Hepatic stellate cell (primary cell): ENCODE measurements around the gene CMPK1.
A peak's percentile ranks its signal among the peaks of the same experiment; 100 is the strongest.
"Not testable (repeated sequence)": the region's sequence is repeated elsewhere in the genome, so short reads cannot be mapped to it uniquely, and the experiment has no call there.

Source experiments
- DNase-seq: peaks from one replicate; pipeline ENCODE4 v3.0.0; 2011; ENCODE audit warnings: low spot score

CMPK1 gene

DNA sequence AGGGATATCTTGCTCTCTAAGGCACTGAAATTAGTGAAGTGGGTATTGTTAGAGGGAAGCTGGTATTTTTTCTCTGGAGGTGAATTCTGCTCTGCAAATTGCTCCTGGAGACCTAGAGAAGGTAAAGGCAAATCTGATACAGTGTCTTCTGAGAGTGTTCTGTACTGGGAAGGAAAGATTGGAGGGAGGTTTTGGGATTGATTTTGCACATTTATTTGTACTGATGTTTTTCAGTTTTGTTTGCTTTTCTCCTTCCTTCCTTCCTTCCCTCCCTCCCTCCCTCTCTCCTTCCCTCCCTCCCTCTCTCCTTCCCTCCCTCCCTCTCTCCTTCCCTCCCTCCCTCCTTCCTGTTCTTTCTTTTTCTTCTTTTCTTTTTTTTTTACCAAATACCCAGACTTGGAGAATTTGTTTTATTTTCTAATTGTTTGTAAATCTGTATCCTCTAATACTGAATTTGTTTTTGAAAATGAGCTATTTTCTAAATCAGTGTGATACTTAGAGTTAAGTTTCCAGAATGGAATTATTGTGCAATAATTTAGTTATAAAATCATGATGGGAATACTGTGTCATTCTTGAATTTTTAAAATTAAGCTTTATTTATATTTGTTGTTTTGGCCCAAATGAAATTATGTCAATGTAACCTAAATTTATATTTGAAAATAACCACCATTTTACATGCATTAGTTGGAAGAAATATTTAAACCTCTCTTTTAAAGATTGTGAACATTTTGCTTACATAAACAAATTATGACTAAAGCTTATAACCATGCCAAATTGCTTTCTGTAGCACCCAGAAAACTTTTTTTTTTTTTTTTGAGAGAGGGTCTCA is 4.9 kb downstream of the CMPK1 start:
- no peak for DNase-seq

DNA sequence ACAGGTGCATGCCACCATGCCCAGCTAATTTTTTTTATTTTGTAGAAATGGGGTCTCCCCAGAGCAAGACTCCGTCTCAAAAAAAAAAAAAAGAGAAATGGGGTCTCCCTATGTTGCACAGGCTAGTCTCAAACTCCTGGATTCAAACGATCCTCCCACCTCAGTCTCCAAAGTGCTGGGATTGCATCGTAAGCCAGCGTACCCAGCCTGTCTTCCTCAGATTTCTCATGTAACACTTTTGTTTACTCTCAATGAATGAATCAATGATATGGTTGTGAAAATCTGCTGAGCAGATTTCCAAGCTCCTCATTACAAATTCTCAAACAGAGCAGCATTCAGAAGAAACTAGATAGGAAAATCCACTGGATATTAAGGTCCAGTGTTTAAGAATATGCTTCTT is 6.6 kb downstream of the CMPK1 start:
- no peak for DNase-seq

DNA sequence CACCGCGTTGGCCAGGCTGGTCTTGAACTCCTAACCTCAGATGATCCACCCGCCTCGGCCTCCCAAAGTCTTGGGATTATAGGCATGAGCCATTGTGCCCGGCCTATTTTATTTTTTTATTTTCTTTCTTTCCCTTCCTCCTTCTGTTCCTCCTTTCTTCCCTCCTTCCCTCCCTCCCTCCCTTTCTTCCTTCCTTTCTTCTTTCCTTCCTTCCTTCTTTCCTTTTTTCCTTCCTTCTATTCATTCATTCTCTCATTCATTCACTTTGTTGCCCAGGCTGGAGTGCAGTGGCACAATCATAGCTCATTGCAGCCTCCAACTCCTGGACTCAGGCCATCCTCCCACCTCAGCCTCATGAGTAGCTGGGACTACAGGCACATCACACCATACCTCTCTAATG is 13.4 kb downstream of the CMPK1 start:
- not testable (repeated sequence) for DNase-seq

DNA sequence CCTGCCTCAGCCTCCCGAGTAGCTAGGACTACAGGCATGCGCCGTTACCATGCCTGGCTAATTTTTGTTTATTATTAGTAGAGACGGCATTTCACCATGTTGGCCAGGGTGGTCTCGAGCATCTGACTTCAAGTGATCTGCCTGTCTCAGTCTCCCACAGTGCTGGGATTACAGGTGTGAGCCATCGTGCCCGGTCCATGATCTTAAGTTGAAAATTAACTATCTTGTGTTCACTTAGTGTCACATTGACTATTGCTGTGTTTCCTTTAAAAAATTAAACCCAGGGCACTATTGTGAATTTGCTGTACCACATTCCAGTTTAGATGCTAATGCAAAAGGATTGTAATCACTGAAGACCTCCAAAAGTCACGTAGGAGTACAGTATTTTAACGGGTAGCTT is 14.1 kb downstream of the CMPK1 start:
- DNase-seq, result no peak

GRCh38 chr1:47348246-47348645 is 14.7 kb downstream of the CMPK1 start:
- no peak for DNase-seq

DNA sequence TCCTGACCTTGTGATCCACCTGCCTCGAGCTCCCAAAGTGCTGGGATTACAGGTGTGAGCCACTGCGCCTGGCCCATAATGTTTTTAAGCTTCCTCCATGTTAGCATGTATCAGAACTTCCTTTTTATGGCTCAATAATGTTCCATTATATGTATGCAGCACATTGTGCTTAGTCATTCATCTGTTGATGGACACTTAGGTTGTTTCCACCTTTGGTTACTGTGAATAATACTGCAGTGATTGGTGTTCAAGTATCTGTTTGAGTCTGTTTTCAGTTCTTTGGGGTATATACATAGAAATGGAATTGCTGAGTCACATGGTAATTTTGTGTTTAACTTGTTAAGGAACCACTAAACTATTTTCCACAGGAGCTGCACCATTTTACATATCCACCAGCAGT is 17.7 kb downstream of the CMPK1 start:
- no peak for DNase-seq

DNA sequence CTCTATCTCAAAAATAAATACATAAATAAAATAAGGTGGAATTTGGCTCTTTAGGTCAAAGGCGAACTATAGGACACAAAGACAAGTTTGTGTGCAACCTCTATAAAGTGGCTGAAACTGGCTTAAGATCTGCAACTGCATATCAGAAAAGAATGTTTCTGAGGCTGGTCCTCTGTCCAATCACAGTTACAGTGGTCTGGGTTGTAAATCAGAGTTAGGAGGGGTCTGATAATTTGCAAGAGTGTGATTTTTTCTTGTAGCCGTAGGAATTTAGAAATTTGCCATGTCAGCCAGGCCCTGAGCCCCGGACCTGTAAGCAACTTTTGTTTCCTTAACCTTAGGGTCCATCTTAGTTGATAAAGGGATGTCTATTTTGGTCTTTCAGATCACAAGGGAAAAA is 27.8 kb downstream of the CMPK1 start:
- no peak for DNase-seq

GRCh38 chr1:47362828-47363227 is 29.2 kb downstream of the CMPK1 start:
- DNase-seq, result no peak

DNA sequence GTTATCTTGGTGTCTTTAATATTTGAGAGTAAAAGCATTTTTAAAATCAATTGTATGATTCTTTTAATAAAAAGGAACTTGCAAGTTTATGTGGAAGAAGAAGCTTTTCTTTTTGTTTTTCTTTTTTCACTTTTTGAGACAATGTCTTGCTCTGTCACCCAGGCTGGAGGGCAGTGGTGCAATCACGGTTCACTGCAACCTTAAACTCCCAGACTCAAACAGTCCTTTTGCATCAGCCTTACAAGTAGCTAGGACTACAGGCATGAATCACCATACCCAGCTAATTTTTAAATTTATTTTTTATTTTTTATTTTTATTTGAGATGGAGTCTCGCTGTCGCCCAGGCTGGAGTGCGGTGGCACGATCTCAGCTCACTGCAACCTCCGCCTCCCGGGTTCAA is 34.1 kb downstream of the CMPK1 start:
- DNase-seq, result no peak

DNA sequence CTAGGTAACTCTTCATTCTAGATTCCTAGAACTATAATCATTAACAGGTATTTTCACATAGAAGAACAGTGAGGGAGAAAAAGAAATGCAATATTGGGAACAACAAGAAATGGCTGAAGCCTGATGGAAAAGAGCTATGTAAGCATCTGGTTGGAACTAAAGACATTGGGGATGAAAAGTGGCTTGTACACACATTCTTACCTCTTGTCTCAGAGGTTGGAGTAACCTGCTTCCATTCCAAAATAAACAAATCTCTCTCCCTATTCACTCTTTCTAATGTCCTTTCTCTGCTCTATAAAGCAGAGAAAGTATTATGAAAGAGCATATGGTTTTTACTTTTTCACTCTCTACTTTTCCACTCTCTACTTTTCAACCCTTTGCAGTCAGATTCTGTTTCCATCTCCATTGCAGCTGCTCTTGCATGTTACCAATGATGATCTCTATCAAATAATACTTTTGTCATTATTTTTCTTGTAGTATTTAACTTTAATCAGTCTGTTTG is 37.5 kb downstream of the CMPK1 start:
- no peak for DNase-seq

DNA sequence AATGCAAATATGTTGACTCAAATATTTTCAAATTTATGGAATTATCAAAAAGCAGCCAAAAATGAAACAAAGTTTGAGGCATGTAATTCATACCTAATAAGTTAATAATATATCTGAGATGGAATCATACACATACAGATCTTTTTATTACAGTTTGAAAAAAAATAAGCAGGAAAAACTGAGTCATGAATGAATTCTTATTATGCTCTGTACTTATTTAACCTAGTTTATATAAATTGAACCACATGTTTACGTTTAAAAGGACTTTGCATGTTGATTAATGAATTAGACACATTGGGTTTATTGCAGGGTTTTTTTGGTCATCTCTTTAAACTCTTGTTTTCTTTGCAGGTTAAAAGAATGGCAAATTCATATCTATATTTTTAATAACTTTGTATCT is 40.9 kb downstream of the CMPK1 start:
- DNase-seq, result no peak

GRCh38 chr1:47378147-47378546 is 44.6 kb downstream of the CMPK1 start:
- DNase-seq, result no peak

DNA sequence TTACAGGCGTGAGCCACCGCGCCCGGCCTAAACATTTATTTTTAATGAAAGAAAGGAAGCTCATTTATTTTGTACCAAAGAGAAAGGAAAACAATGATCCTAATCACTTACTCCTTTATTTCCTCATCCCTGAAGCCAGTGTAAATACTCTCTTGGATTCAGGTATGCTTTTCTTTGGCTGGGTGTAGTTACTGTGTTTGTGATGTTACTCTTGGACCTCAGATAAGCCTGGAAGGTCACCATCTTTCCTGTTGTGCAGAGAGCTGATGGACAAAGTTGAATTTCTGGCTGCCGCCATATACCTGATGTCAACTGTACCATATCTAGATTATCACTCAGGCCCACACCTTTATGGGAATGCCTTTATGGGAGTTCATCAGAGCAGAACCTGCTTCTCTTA is 47.1 kb downstream of the CMPK1 start:
- DNase-seq, result no peak

GRCh38 chr1:47382399-47382983 is 48.9 kb downstream of the CMPK1 start:
- DNase-seq, result no peak

- no peak for DNase-seq
These were observed 50.5 kb downstream of the CMPK1 start for GRCh38 chr1:47384083-47384482.

DNA sequence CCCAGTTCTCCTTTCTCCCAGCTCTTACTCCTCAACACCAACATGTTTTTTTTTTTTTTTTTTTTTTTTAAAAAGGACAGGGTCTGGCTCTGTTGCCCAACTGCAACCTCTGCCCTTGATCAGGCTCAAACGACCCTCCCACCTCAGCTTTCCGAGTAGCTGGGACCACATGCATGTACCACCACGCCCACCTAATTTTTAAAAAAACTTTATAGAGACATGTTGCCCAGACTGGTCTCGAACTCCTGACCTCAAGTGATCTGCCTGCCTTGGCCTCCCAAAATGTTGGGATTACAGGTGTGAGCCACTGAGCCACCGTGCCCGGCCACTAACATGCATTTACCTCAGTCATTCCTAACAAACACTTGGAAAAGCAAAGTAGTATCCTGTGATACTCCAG is 51.4 kb downstream of the CMPK1 start:
- no peak for DNase-seq

DNA sequence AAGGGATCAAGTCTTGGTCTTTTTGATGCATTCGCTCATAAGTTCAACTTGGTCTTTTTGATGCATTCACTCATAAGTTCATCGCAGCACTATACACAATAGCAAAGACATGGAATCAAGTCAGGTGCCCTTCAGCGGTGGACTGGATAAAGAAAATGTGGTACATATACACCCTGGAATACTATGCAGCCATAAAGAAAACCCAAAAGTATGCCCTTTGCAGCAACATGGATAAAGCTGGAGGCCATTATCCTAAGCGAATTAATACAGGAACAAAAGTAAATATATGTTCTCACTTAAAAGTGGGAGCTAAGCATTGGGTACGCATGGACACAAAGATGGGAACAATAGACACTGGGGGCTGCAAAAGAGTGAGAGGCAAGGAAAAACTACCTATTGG is 52.7 kb downstream of the CMPK1 start:
- no peak for DNase-seq

DNA sequence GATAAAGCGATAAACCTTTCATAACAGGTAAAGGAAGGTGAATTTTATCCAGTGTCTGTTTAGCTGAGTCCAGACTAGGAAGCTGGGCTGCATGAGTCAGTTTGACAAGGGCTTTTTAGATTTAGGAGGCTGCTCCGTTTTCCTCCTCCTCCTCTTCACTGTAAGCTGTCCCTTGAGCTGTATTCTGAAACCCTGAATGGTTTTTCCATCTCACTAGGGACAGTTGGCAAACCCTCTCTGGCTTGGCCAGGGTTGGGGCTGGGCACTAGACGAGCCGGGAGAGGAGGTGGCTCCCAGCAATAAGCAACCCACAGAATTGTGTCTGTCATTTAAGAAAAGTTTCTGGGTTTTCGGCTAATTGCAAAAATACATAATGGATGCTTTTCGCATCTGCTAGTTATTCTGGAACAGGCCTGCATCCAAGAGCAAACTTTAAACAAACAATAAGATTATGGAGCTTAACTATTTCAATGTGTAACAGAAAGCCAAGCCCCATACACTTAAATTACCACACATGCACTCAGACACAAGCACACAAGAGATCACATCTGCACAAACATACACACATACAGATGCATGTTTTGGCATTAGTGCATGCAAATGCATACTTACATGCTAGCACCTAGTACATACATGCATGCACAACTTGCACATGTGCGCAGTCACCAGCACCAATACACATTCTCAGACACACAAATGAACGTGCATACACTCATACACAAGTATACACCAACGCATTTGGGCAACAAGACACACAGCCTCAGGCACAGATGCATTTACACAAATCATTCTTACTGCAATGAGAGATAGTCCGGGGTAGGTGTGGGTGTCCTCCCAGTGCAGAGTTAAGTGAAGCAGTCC is 54.7 kb downstream of the CMPK1 start:
- no peak for DNase-seq

DNA sequence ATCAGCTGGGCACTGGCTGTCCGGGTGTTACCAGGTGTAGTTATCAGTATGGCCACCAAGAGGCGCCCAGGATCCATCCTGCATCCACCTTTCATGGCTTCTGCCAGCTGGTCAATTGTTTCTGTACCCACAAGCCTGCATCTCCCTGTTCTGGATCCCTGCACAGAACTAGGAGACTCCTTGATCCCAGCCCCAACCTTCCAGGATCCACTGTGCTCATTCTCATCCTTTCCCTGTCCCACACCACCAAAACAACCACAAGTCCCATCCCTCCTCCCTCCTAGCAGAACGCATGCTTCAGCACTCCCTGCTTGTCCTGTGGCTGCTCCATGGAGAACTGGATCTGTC is 55.3 kb downstream of the CMPK1 start:
- peak; percentile 69 for DNase-seq

DNA sequence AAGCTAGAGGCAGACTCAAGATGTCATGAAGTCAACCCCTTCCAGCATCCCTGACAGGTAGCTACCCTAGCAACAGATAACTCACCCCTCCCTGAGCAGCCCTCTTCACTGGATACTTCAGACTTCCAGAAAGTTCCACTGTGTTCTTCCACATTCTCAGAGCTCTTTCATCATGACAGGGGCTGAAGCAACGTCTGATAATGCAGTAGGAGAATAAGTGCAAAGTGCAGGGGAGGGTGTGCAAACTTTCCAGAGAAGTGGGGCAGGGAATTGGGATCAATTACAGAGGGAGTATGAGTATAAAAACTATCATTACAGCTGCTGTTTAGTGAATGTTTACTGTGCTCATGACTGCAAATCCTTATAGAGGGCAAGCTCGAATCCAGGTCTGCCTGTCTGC is 56.1 kb downstream of the CMPK1 start:
- DNase-seq, result no peak

- no peak for DNase-seq
These were observed 57.3 kb downstream of the CMPK1 start for GRCh38 chr1:47390843-47391242.

DNA sequence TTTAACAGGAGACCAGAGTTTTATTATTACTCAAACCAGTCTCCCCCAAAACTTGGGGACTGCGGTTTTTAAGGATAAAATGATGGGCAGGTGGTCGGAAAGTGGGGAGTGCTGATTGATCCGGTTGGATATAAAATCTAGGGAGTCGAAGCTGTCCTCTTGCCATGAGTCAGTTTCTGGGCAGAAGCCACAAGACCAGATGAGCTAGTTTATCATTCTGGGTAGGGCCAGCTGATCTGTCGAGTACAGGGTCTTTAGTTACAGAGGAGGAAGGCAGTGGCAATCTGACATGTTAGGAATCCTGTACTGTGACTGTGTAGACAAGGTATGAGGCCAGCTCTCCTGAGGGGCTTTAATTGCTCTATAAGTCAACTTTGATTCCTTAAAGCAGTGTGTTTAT is 59.6 kb downstream of the CMPK1 start:
- DNase-seq, result no peak

- DNase-seq, result no peak
These were observed 61.8 kb downstream of the CMPK1 start for GRCh38 chr1:47395433-47395832.
